HCT116 (cell line): ENCODE results near the gene F2R. TPM values are rescaled to one million over a fixed set of nuclear protein-coding genes. Genes with fewer than 3 reads are reported as not detected.

ENCODE experiments used
- ATAC-seq: fragments of 200-7000 bp; cut with Tn5 transposase; 2 replicates; pipeline ENCODE4 v1.9.1; 2020; ENCODE audit warnings: mild to moderate bottlenecking, moderate library complexity
- BruUV-seq: library from RNA; stranded (reverse); fragments of 400-500 nt; replicated peaks from 2 replicates; lab custom pipeline; 2021; lab: Mats Ljungman, UMichigan
- CTCF ChIA-PET: fragments of 300-600 bp; sonication (Branson Sonifier 250); formaldehyde crosslinking; loops from one replicate; lab custom pipeline; 2021; ENCODE audit warnings: antibody characterized with exemption; lab: Charles Lee
- POLR2A ChIA-PET: fragments of 300-600, 350-600 bp; sonication (Branson Sonifier 250); formaldehyde crosslinking; loops from one replicate; lab custom pipeline; 2021; ENCODE audit warnings: antibody characterized with exemption; lab: Charles Lee
- RAD21 ChIA-PET, 2 experiments: fragments of 300-600 bp; sonication (Branson Sonifier 250); formaldehyde crosslinking; loops; one replicate each; lab custom pipeline; 2023; ENCODE audit warnings: low total read pairs in 2 of 2; ENCODE audit not compliant: uncharacterized antibody in 2 of 2, unreplicated experiment in 2 of 2, low non-redundant PET in 1 of 2; lab: Charles Lee
- DNase-seq: peaks from one replicate; pipeline ENCODE4 v3.0.0-alpha.2; 2010; ENCODE audit warnings: low read depth, low spot score
- H2AFZ ChIP-seq: fragments of 200-600 bp; shearing (Covaris generic), sonication (generic); 2 replicates; pipeline ENCODE4 v1.6.1; 2017; ENCODE audit warnings: low read depth, mixed run types, mixed read lengths, antibody characterized with exemption, low read length; ENCODE audit not compliant: poor library complexity, severe bottlenecking
- H3K27ac ChIP-seq: 2 replicates; pipeline ENCODE4 v1.5.1; 2012; ENCODE audit warnings: low read depth, low read length
- H3K27me3 ChIP-seq: fragments of 200-600 bp; sonication (generic); 2 replicates; pipeline ENCODE4 v1.6.1; 2016; ENCODE audit warnings: mixed run types, low read length, mixed read lengths; ENCODE audit not compliant: insufficient read depth
- H3K36me3 ChIP-seq, 2 experiments: fragments of 200-500 bp in 1 of 2; fragments of 200-600 bp in 1 of 2; sonication (Bioruptor generic) in 1 of 2; sonication (generic) in 1 of 2; 2 replicates each; pipeline versions ENCODE4 v1.5.1 to v1.6.1; 2014 to 2016; ENCODE audit warnings: low read length in 2 of 2, inconsistent platforms in 1 of 2, mixed read lengths in 1 of 2, mixed run types in 1 of 2; ENCODE audit not compliant: insufficient read depth in 2 of 2, control insufficient read depth in 1 of 2
- H3K4me1 ChIP-seq, 2 experiments: fragments of 200-600 bp in 1 of 2; sonication (generic) in 1 of 2; 2 replicates each; pipeline versions ENCODE4 v1.5.1 to v1.6.1; 2012 to 2017; ENCODE audit warnings: low read length in 2 of 2, inconsistent platforms in 1 of 2, mild to moderate bottlenecking in 1 of 2, mixed read lengths in 1 of 2, mixed run types in 1 of 2, moderate library complexity in 1 of 2; ENCODE audit not compliant: insufficient read depth in 2 of 2, control insufficient read depth in 1 of 2
- H3K4me2 ChIP-seq: fragments of 200-600 bp; sonication (generic); 2 replicates; pipeline ENCODE4 v1.6.1; 2017; ENCODE audit warnings: mixed run types, low read length, mixed read lengths
- H3K4me3 ChIP-seq, 2 experiments: fragments of 200-600 bp in 1 of 2; sonication (generic) in 1 of 2; replicated peaks in 1 of 2; 2 replicates each; pipeline ENCODE4 v1.5.1; 2011 to 2016; ENCODE audit warnings: low read length in 2 of 2, control low read depth in 1 of 2, low read depth in 1 of 2, mild to moderate bottlenecking in 1 of 2, mixed read lengths in 1 of 2, mixed run types in 1 of 2
- H3K79me2 ChIP-seq: fragments of 200-600 bp; sonication (generic); 2 replicates; pipeline ENCODE4 v1.6.1; 2017; ENCODE audit warnings: mild to moderate bottlenecking, mixed run types, low read length, moderate library complexity, mixed read lengths; ENCODE audit not compliant: insufficient read depth
- H3K9ac ChIP-seq: fragments of 200-600 bp; sonication (generic); 2 replicates; pipeline ENCODE4 v1.6.1; 2016; ENCODE audit warnings: low read length, mixed read lengths
- H3K9me2 ChIP-seq: fragments of 200-600 bp; sonication (generic), shearing (Covaris generic); 2 replicates; pipeline ENCODE4 v1.6.1; 2017; ENCODE audit warnings: mixed run types, mild to moderate bottlenecking, moderate library complexity; ENCODE audit not compliant: insufficient read depth
- H3K9me3 ChIP-seq, 2 experiments: fragments of 200-500 bp in 1 of 2; fragments of 200-600 bp in 1 of 2; sonication (Bioruptor generic) in 1 of 2; sonication (generic) in 1 of 2; 2 replicates each; pipeline ENCODE4 v1.6.1; 2014 to 2017; ENCODE audit warnings: low read length in 2 of 2, mixed read lengths in 2 of 2, inconsistent platforms in 1 of 2, low read depth in 1 of 2, mild to moderate bottlenecking in 1 of 2, mixed run types in 1 of 2, moderate library complexity in 1 of 2; ENCODE audit not compliant: control insufficient read depth in 1 of 2, insufficient read depth in 1 of 2
- H4K20me1 ChIP-seq: fragments of 200-600 bp; sonication (generic), shearing (Covaris generic); 2 replicates; pipeline ENCODE4 v1.6.1; 2017; ENCODE audit warnings: mixed run types, mild to moderate bottlenecking, moderate library complexity; ENCODE audit not compliant: insufficient read depth
- CBX3 ChIP-seq: IDR thresholded peaks from 2 replicates; pipeline ENCODE4 v1.6.1; 2012; ENCODE audit warnings: low read depth
- CEBPB ChIP-seq: IDR thresholded peaks from 2 replicates; pipeline ENCODE4 v1.6.1; 2012; ENCODE audit warnings: low read depth
- EGR1 ChIP-seq: IDR thresholded peaks from 2 replicates; pipeline ENCODE4 v1.6.1; 2012; ENCODE audit warnings: low read depth
- ELF1 ChIP-seq: IDR thresholded peaks from 2 replicates; pipeline ENCODE4 v1.6.1; 2012; ENCODE audit warnings: low read depth, borderline replicate concordance
- EZH2 ChIP-seq: fragments of 200-600 bp; sonication (generic); IDR thresholded peaks from 2 replicates; pipeline ENCODE4 v1.6.1; 2017; ENCODE audit warnings: antibody characterized with exemption, mixed run types
- EZH2phosphoT487 ChIP-seq: fragments of 200-600 bp; IDR thresholded peaks from 2 replicates; pipeline ENCODE4 v1.6.1; 2018; ENCODE audit warnings: antibody characterized with exemption, borderline replicate concordance
- MAX ChIP-seq: IDR thresholded peaks from 2 replicates; pipeline ENCODE4 v1.6.1; 2012
- POLR2A ChIP-seq: IDR thresholded peaks from 2 replicates; pipeline ENCODE4 v1.7.0; 2011; ENCODE audit warnings: borderline replicate concordance; ENCODE audit not compliant: insufficient read depth, insufficient read length; ENCODE audit errors: extremely low read depth
- POLR2AphosphoS5 ChIP-seq: IDR thresholded peaks from 2 replicates; pipeline ENCODE4 v1.6.1; 2011; ENCODE audit warnings: mild to moderate bottlenecking, low read depth, low read length, moderate library complexity
- SIN3A ChIP-seq: IDR thresholded peaks from 2 replicates; pipeline ENCODE4 v1.6.1; 2012; ENCODE audit warnings: low read depth
- SP1 ChIP-seq: IDR thresholded peaks from 2 replicates; pipeline ENCODE4 v1.6.1; 2012; ENCODE audit warnings: low read depth
- TCF7L2 ChIP-seq: IDR thresholded peaks from 2 replicates; pipeline ENCODE4 v1.7.0; 2011; ENCODE audit warnings: borderline replicate concordance, inconsistent platforms; ENCODE audit not compliant: insufficient read depth, insufficient read length; ENCODE audit errors: extremely low read depth
- ZBTB33 ChIP-seq: IDR thresholded peaks from 2 replicates; pipeline ENCODE4 v1.6.1; 2011; ENCODE audit warnings: mild to moderate bottlenecking, low read length, moderate library complexity; ENCODE audit not compliant: insufficient replicate concordance; ENCODE audit errors: extremely low read depth
- ZNF274 ChIP-seq: fragments of 200-500 bp; sonication (Bioruptor generic); IDR thresholded peaks from 2 replicates; pipeline ENCODE4 v1.6.1; 2014; ENCODE audit warnings: mild to moderate bottlenecking, low read depth, low read length, inconsistent platforms
- intact Hi-C: fragments of 100-400 bp; cut with micrococcal nuclease; formaldehyde crosslinking; loops from 2 replicates; pipeline ENCODE4 v1.10.0; 2022
- total RNA-seq: library from RNA; stranded (reverse); gene quantifications from one replicate; pipeline ENCODE4 v1.2.1, GENCODE V29; 2021; ENCODE audit not compliant: unreplicated experiment
- TF ChIP-seq, protein P1 (sequence below): IDR thresholded peaks from 2 replicates; pipeline ENCODE4 v1.6.1; 2012; ENCODE audit warnings: low read depth

The F2R gene
- total RNA-seq, 1 experiment from 2014 or later = 16.6 TPM

DNA sequence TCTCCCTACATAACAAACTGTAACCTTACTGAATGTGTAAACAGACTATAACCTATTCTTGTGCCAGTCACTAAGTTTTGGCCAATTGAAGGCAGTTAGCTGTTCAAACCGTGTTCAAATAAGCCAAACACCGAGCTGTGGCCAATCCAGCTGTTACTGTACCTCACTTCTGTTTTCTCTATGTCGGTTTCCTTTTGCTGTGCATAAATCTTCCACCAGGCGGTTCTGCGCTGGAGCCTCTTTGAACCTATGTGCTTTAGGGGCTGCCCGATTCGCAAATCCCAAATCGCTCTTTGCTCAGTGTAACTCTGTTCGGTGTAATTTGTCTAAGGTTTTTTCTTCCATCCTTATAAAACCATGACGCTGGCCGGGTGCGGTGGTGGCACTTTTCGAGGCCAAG is 31.8 kb downstream of the F2R start (continued):
- TF ChIP-seq, protein P1, sequence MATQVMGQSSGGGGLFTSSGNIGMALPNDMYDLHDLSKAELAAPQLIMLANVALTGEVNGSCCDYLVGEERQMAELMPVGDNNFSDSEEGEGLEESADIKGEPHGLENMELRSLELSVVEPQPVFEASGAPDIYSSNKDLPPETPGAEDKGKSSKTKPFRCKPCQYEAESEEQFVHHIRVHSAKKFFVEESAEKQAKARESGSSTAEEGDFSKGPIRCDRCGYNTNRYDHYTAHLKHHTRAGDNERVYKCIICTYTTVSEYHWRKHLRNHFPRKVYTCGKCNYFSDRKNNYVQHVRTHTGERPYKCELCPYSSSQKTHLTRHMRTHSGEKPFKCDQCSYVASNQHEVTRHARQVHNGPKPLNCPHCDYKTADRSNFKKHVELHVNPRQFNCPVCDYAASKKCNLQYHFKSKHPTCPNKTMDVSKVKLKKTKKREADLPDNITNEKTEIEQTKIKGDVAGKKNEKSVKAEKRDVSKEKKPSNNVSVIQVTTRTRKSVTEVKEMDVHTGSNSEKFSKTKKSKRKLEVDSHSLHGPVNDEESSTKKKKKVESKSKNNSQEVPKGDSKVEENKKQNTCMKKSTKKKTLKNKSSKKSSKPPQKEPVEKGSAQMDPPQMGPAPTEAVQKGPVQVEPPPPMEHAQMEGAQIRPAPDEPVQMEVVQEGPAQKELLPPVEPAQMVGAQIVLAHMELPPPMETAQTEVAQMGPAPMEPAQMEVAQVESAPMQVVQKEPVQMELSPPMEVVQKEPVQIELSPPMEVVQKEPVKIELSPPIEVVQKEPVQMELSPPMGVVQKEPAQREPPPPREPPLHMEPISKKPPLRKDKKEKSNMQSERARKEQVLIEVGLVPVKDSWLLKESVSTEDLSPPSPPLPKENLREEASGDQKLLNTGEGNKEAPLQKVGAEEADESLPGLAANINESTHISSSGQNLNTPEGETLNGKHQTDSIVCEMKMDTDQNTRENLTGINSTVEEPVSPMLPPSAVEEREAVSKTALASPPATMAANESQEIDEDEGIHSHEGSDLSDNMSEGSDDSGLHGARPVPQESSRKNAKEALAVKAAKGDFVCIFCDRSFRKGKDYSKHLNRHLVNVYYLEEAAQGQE = no peak
- no peak for TF ChIP-seq MAX
- no peak for TF ChIP-seq POLR2A
- no peak for TF ChIP-seq EZH2phosphoT487

DNA sequence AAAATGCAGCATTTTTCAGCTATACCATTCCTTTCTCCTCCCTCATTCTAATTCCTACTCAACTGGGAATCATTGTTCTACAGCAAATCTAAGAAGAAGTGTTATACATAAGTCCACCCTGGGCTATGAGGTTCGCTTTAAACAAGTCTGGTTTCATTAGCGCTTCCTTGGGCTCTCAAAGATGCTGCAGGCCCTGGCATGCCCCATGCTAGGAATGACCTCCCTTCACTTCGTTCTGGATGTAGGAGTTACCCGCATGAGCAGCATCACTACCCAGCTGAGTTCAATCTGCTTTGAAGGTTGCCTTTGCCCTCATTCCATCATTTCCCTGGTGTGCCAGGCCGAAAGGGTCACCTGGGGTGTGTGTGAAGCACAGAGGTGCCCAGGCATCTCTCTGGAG is 35.4 kb downstream of the F2R start:
- Histone ChIP-seq H3K4me2 (no peak overlapping the region), H3K27me3 (no peaks in the 10 kb centered on the region), H3K9me2 (0 out of 2 replicates have a peak, but pooled peaks cover 2% of the 10 kb centered on the region), H3K79me2 (no peaks in the 10 kb centered on the region), H3K36me3 (no peaks in the 10 kb centered on the region), H3K4me3 (no peak overlapping the region), H3K9me3 (no peaks in the 10 kb centered on the region), H3K9ac (no peak overlapping the region), H4K20me1 (no peaks in the 10 kb centered on the region), H3K27ac (no peak overlapping the region), H2AFZ (no peak overlapping the region), H3K4me1 (no peaks in the 10 kb centered on the region; a peak in 1 of 4 replicates)
- no peak for ATAC-seq
- ChIA-PET POLR2A (no interaction called here), CTCF (no interaction called here), RAD21 (no interaction called here)
- DNase-seq = no peak
- TF ChIP-seq ELF1 (no peak), POLR2AphosphoS5 (no peak), EZH2 (no peak), TCF7L2 (no peak), SP1 (no peak), ZNF274 (no peak), EZH2phosphoT487 (no peak), CEBPB (no peak), SIN3A (no peak), ZBTB33 (no peak), CBX3 (no peak), EGR1 (no peak)
- no TSS peak for BruUV-seq
- intact Hi-C loops = no loop called here
